Right hindlimb (tissue), 1 donor: ENCODE measurements around the gene RHBDL1.

ENCODE experiments used
- DNase-seq: peaks from one replicate; pipeline ENCODE4 v3.0.0-alpha.2; 2018

RHBDL1 gene

DNA sequence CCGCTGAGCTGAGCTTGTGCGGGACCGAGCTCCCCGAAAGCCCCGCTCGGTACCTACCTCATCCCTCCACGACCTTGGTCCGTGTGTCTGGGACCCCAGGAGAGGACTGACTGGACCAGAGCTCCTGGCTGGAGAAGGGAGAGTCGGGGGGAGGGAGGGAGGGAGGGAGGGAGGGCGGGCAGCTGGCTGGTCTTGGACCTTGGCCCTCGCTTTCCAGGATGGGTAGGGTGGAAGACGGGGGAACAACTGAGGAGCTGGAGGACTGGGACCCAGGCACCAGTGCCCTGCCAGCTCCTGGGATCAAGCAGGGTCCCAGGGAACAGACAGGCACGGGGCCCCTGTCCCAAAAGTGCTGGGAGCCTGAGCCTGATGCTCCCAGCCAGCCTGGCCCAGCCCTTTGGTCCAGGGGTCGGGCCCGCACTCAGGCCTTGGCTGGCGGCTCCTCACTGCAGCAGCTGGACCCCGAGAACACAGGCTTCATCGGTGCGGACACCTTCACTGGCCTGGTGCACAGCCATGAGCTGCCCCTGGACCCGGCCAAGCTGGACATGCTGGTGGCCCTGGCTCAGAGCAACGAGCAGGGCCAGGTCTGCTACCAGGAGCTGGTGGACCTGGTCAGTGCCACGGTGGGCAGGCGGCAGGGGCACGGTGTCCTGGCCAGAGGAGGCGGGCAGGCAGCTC, 553 bp downstream of the RHBDL1 start:
- DNase-seq = no peak

DNA sequence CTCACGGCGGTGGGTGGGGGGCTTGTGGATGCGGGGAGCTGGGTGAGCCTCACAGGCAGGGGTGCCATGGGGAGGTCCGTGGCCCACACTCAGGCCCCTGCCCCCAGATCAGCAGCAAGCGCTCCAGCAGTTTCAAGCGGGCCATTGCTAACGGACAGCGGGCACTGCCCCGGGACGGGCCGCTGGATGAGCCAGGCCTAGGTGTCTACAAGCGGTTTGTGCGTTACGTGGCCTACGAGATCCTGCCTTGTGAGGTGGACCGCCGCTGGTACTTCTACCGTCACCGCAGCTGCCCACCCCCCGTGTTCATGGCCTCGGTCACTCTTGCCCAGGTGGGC, 1.1 kb downstream of the RHBDL1 start:
- no peak for DNase-seq

DNA sequence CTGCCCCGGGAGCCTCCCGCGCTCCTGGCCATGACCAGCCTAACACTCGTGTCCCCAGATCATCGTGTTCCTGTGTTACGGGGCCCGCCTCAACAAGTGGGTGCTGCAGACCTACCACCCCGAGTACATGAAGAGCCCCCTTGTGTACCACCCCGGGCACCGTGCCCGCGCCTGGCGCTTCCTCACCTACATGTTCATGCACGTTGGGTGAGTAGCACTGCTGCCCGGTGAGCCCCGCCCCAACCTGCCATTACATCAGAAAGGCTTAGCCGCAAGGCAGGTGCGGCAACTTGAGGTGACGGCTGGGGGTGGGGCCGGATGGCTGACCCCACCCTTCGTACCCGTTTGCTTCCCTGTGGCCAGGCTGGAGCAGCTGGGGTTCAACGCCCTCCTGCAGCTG, 1.4 kb downstream of the RHBDL1 start:
- DNase-seq = no peak

- DNase-seq = no peak
Measured at GRCh38 chr16:677316-678190, 2.1 kb downstream of the RHBDL1 start.

DNA sequence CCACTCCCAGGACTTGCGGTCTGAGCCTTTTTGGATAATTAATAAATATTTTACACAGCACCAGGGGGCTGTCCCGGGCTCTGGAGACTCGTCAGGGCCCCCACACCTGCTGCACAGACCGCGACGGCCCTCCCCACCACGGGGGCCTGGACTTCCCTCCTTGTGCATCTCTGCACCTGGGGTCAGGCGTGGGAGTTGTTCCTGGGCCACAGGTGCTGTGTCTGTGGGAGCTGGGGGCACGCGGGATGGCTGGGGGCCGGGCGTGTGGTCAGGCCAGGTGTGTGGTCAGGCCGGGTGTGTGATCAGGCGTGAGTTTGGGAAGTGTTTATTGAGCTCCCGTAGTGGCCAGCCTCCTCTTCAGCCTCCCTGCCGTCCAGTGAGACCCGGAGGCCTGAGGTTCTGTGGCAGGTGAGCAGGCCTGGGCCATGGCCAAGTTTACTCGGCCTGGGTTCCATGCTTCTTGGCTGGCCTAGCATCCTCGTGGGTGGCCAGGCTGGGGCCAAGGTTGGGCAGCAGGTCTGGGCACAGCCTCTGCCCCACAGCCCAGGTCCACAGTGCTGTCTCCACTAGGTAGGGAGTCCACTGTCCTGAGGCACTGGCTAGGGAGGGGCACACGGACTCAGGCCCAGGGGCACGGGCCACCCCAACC, 2.9 kb downstream of the RHBDL1 start:
- no peak for DNase-seq

- peak; percentile 85 for DNase-seq
Measured at GRCh38 chr16:678858-679813, 3.7 kb downstream of the RHBDL1 start.

GRCh38 chr16:679814-680624, 4.5 kb downstream of the RHBDL1 start, which contains the start of gene STUB1:
Gene STUB1, plus strand, starts transcription at chr16:680410. Its CDS starts 116 bp downstream, at chr16:680526.
- DNase-seq = peak; percentile 94

GRCh38 chr16:680625-680945, 5.1 kb downstream of the RHBDL1 start:
- no peak for DNase-seq

DNA sequence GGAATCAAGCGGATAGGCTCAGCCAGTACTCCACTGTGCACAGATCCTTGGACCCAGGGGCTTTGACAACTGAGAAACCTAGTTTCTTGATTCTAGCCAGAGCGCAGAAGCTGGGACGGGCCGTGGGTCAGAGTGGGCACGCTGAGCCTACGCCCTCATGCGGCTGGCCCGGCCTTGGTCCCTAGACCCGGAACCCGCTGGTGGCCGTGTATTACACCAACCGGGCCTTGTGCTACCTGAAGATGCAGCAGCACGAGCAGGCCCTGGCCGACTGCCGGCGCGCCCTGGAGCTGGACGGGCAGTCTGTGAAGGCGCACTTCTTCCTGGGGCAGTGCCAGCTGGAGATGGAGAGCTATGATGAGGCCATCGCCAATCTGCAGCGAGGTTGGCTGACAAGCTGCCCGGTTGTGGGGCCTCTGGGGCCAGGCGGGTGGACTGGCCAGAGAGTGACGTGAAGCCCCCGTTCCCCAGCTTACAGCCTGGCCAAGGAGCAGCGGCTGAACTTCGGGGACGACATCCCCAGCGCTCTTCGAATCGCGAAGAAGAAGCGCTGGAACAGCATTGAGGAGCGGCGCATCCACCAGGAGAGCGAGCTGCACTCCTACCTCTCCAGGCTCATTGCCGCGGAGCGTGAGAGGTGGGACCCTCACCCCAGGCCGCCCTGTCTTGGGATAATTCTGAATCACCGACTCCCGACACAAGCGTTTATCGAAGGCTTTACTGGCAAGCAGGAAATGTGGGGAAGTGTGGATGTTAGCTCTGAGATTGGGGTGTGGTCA, 5.7 kb downstream of the RHBDL1 start:
- DNase-seq = no peak

DNA sequence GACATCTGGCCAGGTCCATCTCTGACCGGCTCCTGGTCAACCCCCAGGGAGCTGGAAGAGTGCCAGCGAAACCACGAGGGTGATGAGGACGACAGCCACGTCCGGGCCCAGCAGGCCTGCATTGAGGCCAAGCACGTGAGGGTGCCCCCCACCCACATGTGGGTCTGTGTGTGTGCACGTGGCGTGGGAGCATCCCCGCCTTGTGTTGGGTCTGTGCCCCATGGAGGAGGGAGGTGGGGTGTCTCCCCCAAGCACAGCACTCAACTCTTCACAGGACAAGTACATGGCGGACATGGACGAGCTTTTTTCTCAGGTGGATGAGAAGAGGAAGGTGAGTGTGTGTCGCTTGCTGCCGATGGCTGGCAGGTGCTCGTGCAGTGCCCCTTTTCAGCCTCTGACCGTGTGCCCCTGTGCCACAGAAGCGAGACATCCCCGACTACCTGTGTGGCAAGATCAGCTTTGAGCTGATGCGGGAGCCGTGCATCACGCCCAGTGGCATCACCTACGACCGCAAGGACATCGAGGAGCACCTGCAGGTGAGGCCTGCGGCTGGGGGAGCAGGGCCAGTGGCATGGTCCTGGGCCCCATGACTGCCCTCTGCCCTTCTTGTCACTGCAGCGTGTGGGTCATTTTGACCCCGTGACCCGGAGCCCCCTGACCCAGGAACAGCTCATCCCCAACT, 6.4 kb downstream of the RHBDL1 start:
- no peak for DNase-seq

DNA sequence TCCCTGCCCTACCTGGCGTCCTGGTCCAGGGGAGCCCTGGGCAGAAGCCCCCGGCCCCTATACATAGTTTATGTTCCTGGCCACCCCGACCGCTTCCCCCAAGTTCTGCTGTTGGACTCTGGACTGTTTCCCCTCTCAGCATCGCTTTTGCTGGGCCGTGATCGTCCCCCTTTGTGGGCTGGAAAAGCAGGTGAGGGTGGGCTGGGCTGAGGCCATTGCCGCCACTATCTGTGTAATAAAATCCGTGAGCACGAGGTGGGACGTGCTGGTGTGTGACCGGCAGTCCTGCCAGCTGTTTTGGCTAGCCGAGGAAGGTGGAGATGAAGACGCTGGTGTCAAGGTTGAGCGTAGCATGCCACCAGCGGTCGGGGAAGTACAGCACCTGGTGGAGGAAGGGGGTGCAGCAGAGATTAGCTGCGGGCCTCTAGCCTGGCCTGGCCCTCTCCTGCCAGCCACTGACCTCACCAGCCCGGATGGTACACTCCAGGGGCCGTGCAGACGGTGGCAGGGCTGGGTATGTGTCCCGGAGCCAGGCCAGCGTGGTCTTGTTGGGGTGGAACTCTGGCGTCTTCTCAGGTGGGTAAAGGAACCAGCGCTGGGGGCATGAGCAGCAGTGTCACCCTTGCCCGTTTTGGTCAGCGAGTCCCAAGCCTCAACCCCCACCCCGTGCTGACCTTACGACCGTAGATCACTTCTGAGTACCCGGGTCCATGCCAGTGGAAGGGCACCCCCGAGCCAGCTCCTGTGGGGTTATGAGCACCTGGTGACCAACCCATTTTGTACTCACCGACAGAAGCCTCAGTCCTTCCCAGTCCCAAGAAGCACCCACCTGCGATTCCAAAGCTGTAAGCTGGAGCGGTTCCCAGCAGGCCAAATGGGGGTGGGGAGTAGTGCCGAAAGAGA, 7.3 kb downstream of the RHBDL1 start:
- DNase-seq = no peak

- no peak for DNase-seq
Measured at GRCh38 chr16:683396-684070, 8.1 kb downstream of the RHBDL1 start.

- DNase-seq = peak; percentile 98
Measured at GRCh38 chr16:684071-684794, 8.8 kb downstream of the RHBDL1 start, which contains the start of gene JMJD8. Gene JMJD8, minus strand, starts transcription at chr16:684334. Its CDS starts 15 bp downstream, at chr16:684319.

DNA sequence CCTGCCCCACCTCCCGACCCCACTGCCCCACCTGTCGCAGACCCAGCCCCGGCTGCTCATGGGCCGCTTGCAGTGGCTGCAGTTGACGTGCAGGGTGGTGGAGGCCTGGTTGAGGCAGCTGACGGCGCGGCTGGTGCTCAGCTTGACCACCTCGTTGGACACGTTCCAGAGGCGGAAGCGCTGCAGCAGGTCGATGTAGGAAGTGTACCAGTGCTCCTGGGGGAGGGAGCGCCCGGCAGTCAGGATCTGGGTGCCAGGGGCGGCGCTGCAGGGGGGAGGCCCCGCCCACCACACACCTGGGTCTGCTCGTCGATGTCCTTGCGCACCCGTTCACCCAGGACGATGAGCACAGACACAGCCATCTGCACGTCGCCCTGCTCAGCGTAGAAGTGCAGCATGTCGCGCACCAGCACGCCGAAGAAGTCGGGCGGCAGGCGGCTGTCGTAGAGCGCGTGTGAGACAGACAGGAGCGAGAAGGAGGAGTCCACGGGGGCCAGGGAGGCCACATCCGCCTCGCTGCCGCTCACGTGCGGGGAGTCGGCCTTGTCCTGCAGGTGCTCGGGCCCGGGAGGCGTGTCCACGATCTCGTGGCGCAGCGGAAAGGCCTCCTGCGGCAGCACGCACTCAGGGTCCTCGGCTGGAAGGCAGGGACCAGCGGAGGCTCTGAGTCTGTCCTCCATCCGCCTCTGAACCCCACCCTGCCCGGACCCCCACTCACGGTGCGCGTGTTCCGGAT, 9.7 kb downstream of the RHBDL1 start:
- DNase-seq = no peak

DNA sequence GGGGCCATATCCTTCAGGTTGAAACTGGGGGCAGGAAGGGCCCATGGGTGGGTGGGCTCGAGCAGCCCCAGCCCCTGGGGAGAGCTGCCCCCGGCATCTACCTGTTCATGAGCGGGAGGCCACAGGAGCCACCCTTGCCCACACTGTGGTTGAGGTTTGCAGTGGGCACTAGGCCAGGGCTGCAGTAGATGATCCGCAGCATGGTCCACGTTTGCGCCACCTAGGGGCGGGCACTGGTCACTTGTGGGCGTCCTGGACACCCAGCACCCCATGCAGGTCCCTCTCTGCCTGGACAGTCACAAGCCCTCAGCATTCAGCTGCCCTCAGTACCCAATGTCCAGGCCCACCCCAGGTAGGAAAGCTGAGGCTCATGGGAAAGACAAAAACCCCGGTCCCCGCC, 10.5 kb downstream of the RHBDL1 start:
- DNase-seq = no peak

DNA sequence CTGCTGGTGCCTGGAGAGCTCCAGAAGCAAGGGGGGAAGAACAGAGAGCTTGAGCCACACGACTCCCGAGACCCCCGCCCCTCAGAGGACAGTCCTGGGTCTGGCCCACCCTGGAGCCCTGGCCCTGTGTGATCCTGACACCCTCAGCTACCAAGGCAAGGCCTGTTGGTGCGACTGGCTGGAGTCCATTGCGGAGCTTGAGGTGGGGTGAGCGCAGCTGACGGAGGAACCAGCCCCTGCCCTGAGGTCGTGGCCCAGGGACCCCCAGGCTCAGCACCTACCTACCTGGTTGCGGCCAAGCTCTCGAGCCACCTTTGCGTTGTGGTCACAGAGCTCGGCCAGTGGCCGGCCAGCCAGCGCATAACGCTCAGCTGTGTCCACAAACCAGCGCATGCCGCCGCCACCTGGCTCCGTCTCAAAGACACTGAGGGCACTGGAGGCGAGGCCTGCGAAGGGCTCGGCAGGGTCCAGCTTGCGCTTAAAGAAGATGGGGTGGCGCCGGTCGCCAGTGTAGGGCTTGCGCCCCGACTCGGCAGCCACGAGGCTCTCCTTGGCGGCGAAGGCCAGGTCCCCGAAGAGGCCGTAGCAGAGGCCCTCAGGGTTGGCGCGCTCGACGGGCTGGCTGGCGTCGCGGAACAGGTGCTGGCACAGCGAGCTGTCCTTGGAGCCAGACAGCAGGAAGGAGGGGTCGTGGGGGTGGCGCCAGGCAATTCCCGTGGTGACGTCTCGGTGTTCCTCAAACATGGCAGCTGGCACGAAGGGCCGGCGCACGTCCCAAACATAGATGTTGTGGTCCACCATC, 11.2 kb downstream of the RHBDL1 start:
- DNase-seq = no peak
